HepG2 (cell line): ENCODE results near the gene GPR162. TPM values are rescaled to one million over a fixed set of nuclear protein-coding genes. Genes with fewer than 3 reads are reported as not detected.

Source experiments
- BHLHE40 ChIP-seq: IDR thresholded peaks from 2 replicates; pipeline ENCODE4 v1.6.1; 2011; ENCODE audit warnings: low read length, improper control_type of control experiment
- BRD4 ChIP-seq: sonication (generic); formaldehyde crosslinking; IDR thresholded peaks from 2 replicates; pipeline ENCODE4 v1.4.0; 2020; ENCODE audit warnings: missing genetic modification reagents
- FIP1L1 ChIP-seq: fragments of 200-400 bp; formaldehyde crosslinking; IDR thresholded peaks from 2 replicates; pipeline ENCODE4 v1.6.1; 2018; ENCODE audit warnings: low read depth, mild to moderate bottlenecking, low read length, moderate library complexity, borderline replicate concordance; ENCODE audit not compliant: insufficient read depth
- NR2C2 ChIP-seq: sonication (generic); formaldehyde crosslinking; IDR thresholded peaks from 2 replicates; pipeline ENCODE4 v1.4.0; 2020; ENCODE audit warnings: missing genetic modification reagents, mild to moderate bottlenecking, moderate library complexity, borderline replicate concordance
- SATB2 ChIP-seq: sonication (generic); formaldehyde crosslinking; IDR thresholded peaks from 2 replicates; pipeline ENCODE4 v1.5.0; 2020; ENCODE audit warnings: missing genetic modification reagents
- SOX13 ChIP-seq, 3 experiments: fragments of 450-650 bp in 1 of 3; sonication (generic) in 1 of 3; formaldehyde crosslinking in 1 of 3; IDR thresholded peaks in 2 of 3; conservative IDR thresholded peaks in 1 of 3; 2 replicates each; pipeline versions ENCODE4 v1.5.0 to v1.6.1; 2016 to 2020; ENCODE audit warnings: antibody characterized with exemption in 1 of 3, mild to moderate bottlenecking in 1 of 3, missing compliant biosample characterization in 1 of 3, missing genetic modification reagents in 1 of 3, moderate library complexity in 1 of 3
- SP4 ChIP-seq: sonication (generic); formaldehyde crosslinking; IDR thresholded peaks from 2 replicates; pipeline ENCODE4 v1.8.1; 2023; ENCODE audit warnings: mild to moderate bottlenecking, missing genetic modification reagents
- U2AF1 ChIP-seq: fragments of 200-400 bp; formaldehyde crosslinking; optimal IDR thresholded peaks from 2 replicates; pipeline ENCODE3; 2017; ENCODE audit warnings: mild to moderate bottlenecking, low read depth, low read length
- ZBTB39 ChIP-seq: sonication (generic); formaldehyde crosslinking; IDR thresholded peaks from 2 replicates; pipeline ENCODE4 v1.5.0; 2020; ENCODE audit warnings: missing genetic modification reagents
- ZBTB7A ChIP-seq: sonication (generic); formaldehyde crosslinking; IDR thresholded peaks from 2 replicates; pipeline ENCODE4 v1.8.0; 2022; ENCODE audit warnings: mild to moderate bottlenecking, missing genetic modification reagents
- ZBTB7B ChIP-seq: sonication (generic); formaldehyde crosslinking; IDR thresholded peaks from 2 replicates; pipeline ENCODE4 v1.4.0; 2020; ENCODE audit warnings: missing genetic modification reagents
- ZC3H4 ChIP-seq: sonication (generic); formaldehyde crosslinking; IDR thresholded peaks from 2 replicates; pipeline ENCODE4 v1.4.0; 2020; ENCODE audit warnings: missing genetic modification reagents, borderline replicate concordance
- ZMYM2 ChIP-seq: sonication (generic); formaldehyde crosslinking; IDR thresholded peaks from 2 replicates; pipeline ENCODE4 v1.8.0; 2022; ENCODE audit warnings: mild to moderate bottlenecking, missing genetic modification reagents
- ZNF124 ChIP-seq: sonication (generic); formaldehyde crosslinking; IDR thresholded peaks from 2 replicates; pipeline ENCODE4 v1.4.0; 2020; ENCODE audit warnings: missing genetic modification reagents
- ZNF160 ChIP-seq: sonication (generic); formaldehyde crosslinking; IDR thresholded peaks from 2 replicates; pipeline ENCODE4 v1.8.0; 2022; ENCODE audit warnings: mild to moderate bottlenecking, inconsistent platforms, missing genetic modification reagents
- ZNF331 ChIP-seq: sonication (generic); formaldehyde crosslinking; IDR thresholded peaks from 2 replicates; pipeline ENCODE4 v1.4.0; 2020; ENCODE audit warnings: missing genetic modification reagents
- ZNF431 ChIP-seq: sonication (generic); formaldehyde crosslinking; IDR thresholded peaks from 2 replicates; pipeline ENCODE4 v1.9.0; 2022; ENCODE audit warnings: missing genetic modification reagents, low read depth, mild to moderate bottlenecking, borderline replicate concordance
- ZNF441 ChIP-seq: sonication (generic); formaldehyde crosslinking; IDR thresholded peaks from 2 replicates; pipeline ENCODE4 v1.7.0; 2021; ENCODE audit warnings: missing genetic modification reagents, borderline replicate concordance
- ZNF530 ChIP-seq: sonication (generic); formaldehyde crosslinking; IDR thresholded peaks from 2 replicates; pipeline ENCODE4 v1.5.0; 2020; ENCODE audit warnings: low read depth, mild to moderate bottlenecking, missing genetic modification reagents
- ZNF788 ChIP-seq: sonication (generic); formaldehyde crosslinking; IDR thresholded peaks from 2 replicates; pipeline ENCODE4 v1.5.0; 2020; ENCODE audit warnings: mild to moderate bottlenecking, missing genetic modification reagents, borderline replicate concordance
- polyA plus RNA-seq, 8 experiments: library from polyadenylated mRNA; depleted of rRNA in 3 of 8; stranded (reverse) in 7 of 8; unstranded in 1 of 8; fragments of >200 nt; fragmentation: Illumina TruSeq in 4 of 8; extraction: Trizol in 4 of 8; gene quantifications; 2 replicates each; pipeline versions ENCODE4 v1.2.1 to v1.2.3, GENCODE V29; 2011 to 2016; ENCODE audit warnings: low read depth in 4 of 8, missing spikeins in 1 of 8, mixed read lengths in 1 of 8; ENCODE audit not compliant: insufficient read depth in 1 of 8
- total RNA-seq, 5 experiments: library from RNA; depleted of rRNA; stranded (reverse); fragments of >200 nt; fragmentation: Illumina TruSeq; extraction: Trizol; gene quantifications; 2 replicates each; pipeline ENCODE4 v1.2.3, GENCODE V29; 2016; ENCODE audit warnings: low read depth in 1 of 5
- TF ChIP-seq, protein P1 (sequence below): sonication (generic); formaldehyde crosslinking; IDR thresholded peaks from 2 replicates; pipeline ENCODE4 v1.4.0; 2020; ENCODE audit warnings: missing genetic modification reagents, low read depth, mild to moderate bottlenecking, borderline replicate concordance
- TF ChIP-seq, protein P2 (sequence below): sonication (generic); formaldehyde crosslinking; IDR thresholded peaks from 2 replicates; pipeline ENCODE4 v1.5.1; 2020; ENCODE audit warnings: missing genetic modification reagents, mild to moderate bottlenecking, borderline replicate concordance

GPR162 gene
- total and polyA plus RNA-seq, 2 of the 13 experiments (the other 11 are each of a cell fraction or from before 2014, with no cell fraction given), result 0.08 TPM; not detected in 1

DNA sequence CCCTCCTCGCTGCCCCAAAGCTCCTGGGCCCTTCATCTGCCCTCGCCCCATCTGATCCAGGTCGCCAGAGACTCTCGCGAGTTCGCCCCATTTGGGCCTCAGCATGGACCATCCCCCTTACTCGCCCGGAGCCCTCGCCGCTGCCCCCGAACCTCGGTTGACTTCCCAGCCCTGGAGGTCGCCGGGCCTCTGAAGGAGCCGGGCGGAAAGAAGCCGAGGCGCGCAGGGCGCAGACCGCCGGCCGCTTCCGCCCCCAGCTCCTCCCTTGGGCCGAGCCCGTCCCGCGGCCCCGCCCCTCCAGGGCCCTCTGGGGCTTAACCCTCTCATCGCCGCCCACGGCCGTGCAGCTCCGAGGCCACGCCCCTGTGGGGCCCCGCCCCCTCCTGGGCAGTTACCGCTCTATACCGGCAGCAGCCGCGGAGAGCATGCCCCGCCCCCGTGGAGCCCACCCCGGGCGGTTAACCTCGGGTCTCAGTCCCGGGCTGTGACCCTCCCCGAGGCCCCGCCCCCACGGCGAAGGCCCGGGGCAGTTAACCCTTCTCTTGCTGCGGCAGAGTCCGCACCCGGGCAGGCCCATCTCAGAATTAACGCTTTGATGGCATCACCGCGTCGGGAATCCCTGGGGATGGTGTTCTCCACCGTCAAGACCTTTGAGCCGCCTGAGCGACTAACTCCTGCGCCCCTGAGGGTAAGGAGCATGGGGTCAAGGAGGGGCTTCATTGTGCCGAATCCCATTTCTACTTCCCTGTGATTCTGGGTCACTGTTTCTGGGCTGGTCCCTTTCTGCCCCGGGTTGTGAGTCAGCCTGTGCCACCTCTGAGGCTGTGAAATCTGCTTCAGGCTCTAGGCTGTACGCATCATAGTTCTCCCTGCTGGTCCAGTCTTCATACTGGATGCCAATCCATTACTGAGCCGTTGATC lies 51.7 kb downstream of the GPR162 start, which contains the start of gene SPSB2 (continued):
- TF ChIP-seq ZBTB7B (CRISPR knock-in tag) (peak; percentile 60; the same call in 1 of the 2 replicates), NR2C2 (CRISPR knock-in tag) (peak; percentile 37; the same call in 1 of the 2 replicates), FIP1L1 (no peak), SATB2 (CRISPR knock-in tag) (no peak), ZNF788 (CRISPR knock-in tag) (peak; percentile 26; the same call in 1 of the 2 replicates), ZMYM2 (CRISPR knock-in tag) (no peak), SP4 (CRISPR knock-in tag) (peak; percentile 97), ZC3H4 (CRISPR knock-in tag) (no peak), BRD4 (CRISPR knock-in tag) (no peak), SOX13 (IDR thresholded peaks at IDR 0.05) (no peak), SOX13 (CRISPR knock-in tag; conservative IDR thresholded peaks at IDR 0.05 in 1 of 2, IDR thresholded peaks at IDR 0.05 in 1 of 2) (peak in 1 of 2 experiments; percentile 8; a peak in 1 of 4 replicates), U2AF1 (peak; percentile 56), ZBTB7A (peak; percentile 21; the same call in 1 of the 2 replicates), ZNF431 (CRISPR knock-in tag) (peak; percentile 38; the same call in 1 of the 2 replicates), ZNF530 (CRISPR knock-in tag) (no peak), ZNF160 (CRISPR knock-in tag) (no peak), BHLHE40 (0 out of 2 replicates have a peak, but pooled peaks have one; percentile 11), ZBTB39 (no peak), ZNF331 (CRISPR knock-in tag) (peak; percentile 47; the same call in 1 of the 2 replicates), ZNF441 (CRISPR knock-in tag) (no peak), ZNF124 (CRISPR knock-in tag) (no peak)
- TF ChIP-seq, protein P1, sequence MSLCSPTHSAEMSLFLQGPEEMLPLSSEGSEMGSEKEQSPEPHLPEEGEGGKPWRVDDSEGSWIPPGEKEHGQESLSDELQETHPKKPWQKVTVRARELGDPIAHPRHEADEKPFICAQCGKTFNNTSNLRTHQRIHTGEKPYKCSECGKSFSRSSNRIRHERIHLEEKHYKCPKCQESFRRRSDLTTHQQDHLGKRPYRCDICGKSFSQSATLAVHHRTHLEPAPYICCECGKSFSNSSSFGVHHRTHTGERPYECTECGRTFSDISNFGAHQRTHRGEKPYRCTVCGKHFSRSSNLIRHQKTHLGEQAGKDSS (CRISPR knock-in tag), result no peak; the same call in 1 of the 2 replicates
- TF ChIP-seq, protein P2, sequence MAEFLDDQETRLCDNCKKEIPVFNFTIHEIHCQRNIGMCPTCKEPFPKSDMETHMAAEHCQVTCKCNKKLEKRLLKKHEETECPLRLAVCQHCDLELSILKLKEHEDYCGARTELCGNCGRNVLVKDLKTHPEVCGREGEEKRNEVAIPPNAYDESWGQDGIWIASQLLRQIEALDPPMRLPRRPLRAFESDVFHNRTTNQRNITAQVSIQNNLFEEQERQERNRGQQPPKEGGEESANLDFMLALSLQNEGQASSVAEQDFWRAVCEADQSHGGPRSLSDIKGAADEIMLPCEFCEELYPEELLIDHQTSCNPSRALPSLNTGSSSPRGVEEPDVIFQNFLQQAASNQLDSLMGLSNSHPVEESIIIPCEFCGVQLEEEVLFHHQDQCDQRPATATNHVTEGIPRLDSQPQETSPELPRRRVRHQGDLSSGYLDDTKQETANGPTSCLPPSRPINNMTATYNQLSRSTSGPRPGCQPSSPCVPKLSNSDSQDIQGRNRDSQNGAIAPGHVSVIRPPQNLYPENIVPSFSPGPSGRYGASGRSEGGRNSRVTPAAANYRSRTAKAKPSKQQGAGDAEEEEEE (CRISPR knock-in tag), result no peak
